Measurements from ENCODE around the gene CDK6. TPM values are rescaled to one million over a fixed set of nuclear protein-coding genes. Genes with fewer than 3 reads are reported as not detected.

The CDK6 gene
- total and polyA plus RNA-seq, 9 of the 15 experiments (the other 6 are each of a cell fraction or from before 2014, with no cell fraction given): 7.6 to 109 (median 44.4) TPM

DNA sequence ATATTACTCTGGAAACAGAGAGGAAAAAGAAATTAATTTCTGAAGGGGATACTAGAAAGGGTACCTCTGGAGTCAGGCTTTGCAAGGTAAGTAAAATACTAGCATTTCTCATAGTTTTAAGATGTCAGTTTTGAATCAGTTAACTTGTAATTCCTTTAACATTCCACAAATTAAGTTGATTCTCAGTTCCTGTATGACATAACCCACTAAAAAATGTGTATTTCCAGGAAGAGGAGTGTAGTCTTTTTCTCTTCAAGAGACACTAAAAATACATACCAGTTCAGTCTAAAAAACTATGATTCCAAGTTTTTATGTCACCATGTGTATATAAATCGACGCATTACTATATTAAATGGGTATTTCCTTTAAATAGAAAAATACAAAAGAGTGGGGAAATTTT is 113.2 kb downstream of the CDK6 start:
- no peak overlapping the region for H3K4me2 ChIP-seq (ENCODE audit: insufficient read depth, low read length)
- ChIA-PET POLR2A (no interaction called here), CTCF (ENCODE audit: low intra/inter-chr PET ratio) (no interaction called here)
- peaks cover 9% of the 10 kb centered on the region; the same call in 2 of the 3 replicates for H3K79me2 ChIP-seq (ENCODE audit: control insufficient read depth, insufficient read depth, low read length)
- H4K20me1 ChIP-seq (replicated peaks; ENCODE audit: control insufficient read depth, insufficient read depth, low read length): no peaks in the 10 kb centered on the region
- no peak for DNase-seq (ENCODE audit: extremely low read depth in 1 of 4, low spot score in 3 of 4)
- H3K36me3 ChIP-seq (ENCODE audit: control insufficient read depth, insufficient read depth, low read length): peaks cover 61% of the 10 kb centered on the region
- in situ Hi-C loops (cut with MboI): no loop called here
- no peak overlapping the region for H2AFZ ChIP-seq (ENCODE audit: low read depth, low read length)
- peaks cover 3% of the 10 kb centered on the region for H3K9me1 ChIP-seq (ENCODE audit: control insufficient read depth, insufficient read depth, low read length)
- no peaks in the 10 kb centered on the region for H3K4me1 ChIP-seq (replicated peaks in 1 of 2; ENCODE audit: control insufficient read depth in 2 of 2, insufficient read depth in 2 of 2, low read length in 2 of 2)
- no peak overlapping the region for H3K9ac ChIP-seq (ENCODE audit: insufficient read depth in 1 of 2, low read depth in 2 of 2, low read length in 2 of 2)
- H3K27me3 ChIP-seq (ENCODE audit: control insufficient read depth in 2 of 2, insufficient read depth in 2 of 2, low read length in 2 of 2): no peaks in the 10 kb centered on the region
- 91% methylated on average over 2 of the region's 2 CpGs for WGBS (ENCODE audit: insufficient coverage, low coverage, missing lambda C conversion rate)
- ATAC-seq: no peak
- intact Hi-C loops (cut with micrococcal nuclease): no loop called here
- H3K9me3 ChIP-seq (replicated peaks; ENCODE audit: control insufficient read depth, insufficient read depth, low read depth, low read length): no peaks in the 10 kb centered on the region
- H3K27ac ChIP-seq (ENCODE audit: extremely low read depth, low read depth, low read length): no peak overlapping the region
- no TSS peak for BruUV-seq (replicated peaks)
- FAIRE-seq: no peak
- no peak for TF ChIP-seq NR2C2 (CRISPR knock-in tag; IDR thresholded peaks at IDR 0.05)
- no peak for TF ChIP-seq NR2C2 (tag; IDR thresholded peaks at IDR 0.05)
- no peak for TF ChIP-seq ZNF445 (CRISPR knock-in tag; IDR thresholded peaks at IDR 0.05; ENCODE audit: low read depth)
- TF ChIP-seq SRSF3 (IDR thresholded peaks at IDR 0.05; ENCODE audit: insufficient read depth, low read length): no peak
- no peak for TF ChIP-seq ZNF23 (CRISPR knock-in tag; IDR thresholded peaks at IDR 0.05)
- TF ChIP-seq ZNF695 (CRISPR knock-in tag; IDR thresholded peaks at IDR 0.05): no peak
- TF ChIP-seq ZNF77 (CRISPR knock-in tag; IDR thresholded peaks at IDR 0.05): no peak
- TF ChIP-seq MED1 (CRISPR knock-in tag; IDR thresholded peaks at IDR 0.05; ENCODE audit: borderline replicate concordance): no peak
- TF ChIP-seq HDAC1 (IDR thresholded peaks at IDR 0.05): no peak
- TF ChIP-seq POLR2H (tag; IDR thresholded peaks at IDR 0.05; ENCODE audit: low read depth): no peak
- TF ChIP-seq C11orf30 (IDR thresholded peaks at IDR 0.05; ENCODE audit: low read depth): no peak
- no peak for TF ChIP-seq ZNF444 (CRISPR knock-in tag; IDR thresholded peaks at IDR 0.05)
- TF ChIP-seq, protein P1, sequence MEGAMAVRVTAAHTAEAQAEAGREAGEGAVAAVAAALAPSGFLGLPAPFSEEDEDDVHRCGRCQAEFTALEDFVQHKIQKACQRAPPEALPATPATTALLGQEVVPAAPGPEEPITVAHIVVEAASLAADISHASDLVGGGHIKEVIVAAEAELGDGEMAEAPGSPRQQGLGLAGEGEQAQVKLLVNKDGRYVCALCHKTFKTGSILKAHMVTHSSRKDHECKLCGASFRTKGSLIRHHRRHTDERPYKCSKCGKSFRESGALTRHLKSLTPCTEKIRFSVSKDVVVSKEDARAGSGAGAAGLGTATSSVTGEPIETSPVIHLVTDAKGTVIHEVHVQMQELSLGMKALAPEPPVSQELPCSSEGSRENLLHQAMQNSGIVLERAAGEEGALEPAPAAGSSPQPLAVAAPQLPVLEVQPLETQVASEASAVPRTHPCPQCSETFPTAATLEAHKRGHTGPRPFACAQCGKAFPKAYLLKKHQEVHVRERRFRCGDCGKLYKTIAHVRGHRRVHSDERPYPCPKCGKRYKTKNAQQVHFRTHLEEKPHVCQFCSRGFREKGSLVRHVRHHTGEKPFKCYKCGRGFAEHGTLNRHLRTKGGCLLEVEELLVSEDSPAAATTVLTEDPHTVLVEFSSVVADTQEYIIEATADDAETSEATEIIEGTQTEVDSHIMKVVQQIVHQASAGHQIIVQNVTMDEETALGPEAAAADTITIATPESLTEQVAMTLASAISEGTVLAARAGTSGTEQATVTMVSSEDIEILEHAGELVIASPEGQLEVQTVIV (CRISPR knock-in tag; IDR thresholded peaks at IDR 0.05; ENCODE audit: borderline replicate concordance): no peak
- no peak for TF ChIP-seq MYBL2 (IDR thresholded peaks at IDR 0.05; ENCODE audit: low read depth)
- TF ChIP-seq MYBL2 (CRISPR knock-in tag; IDR thresholded peaks at IDR 0.05; ENCODE audit: borderline replicate concordance): no peak
- no peak for TF ChIP-seq ZNF583 (CRISPR knock-in tag; IDR thresholded peaks at IDR 0.05)
- no peak for TF ChIP-seq RBM22 (IDR thresholded peaks at IDR 0.05; ENCODE audit: low read depth, low read length, poor library complexity, severe bottlenecking)
- H3K4me3 ChIP-seq: no peak overlapping the region

All from K562 (cell line).